Right atrium auricular region (tissue), 2 donors: Measurements from ENCODE around the gene LINGO1. TPM values are rescaled to one million over a fixed set of nuclear protein-coding genes. Genes with fewer than 3 reads are reported as not detected.

ENCODE experiments used
- DNase-seq: peaks from one replicate; pipeline ENCODE4 v3.0.0-alpha.2; 2019; ENCODE audit warnings: low spot score
- H3K27ac ChIP-seq, 2 donors: fragments of 200-600 bp; sonication (generic); 1 replicate in 1 of 2; 2 replicates in 1 of 2; pipeline ENCODE4 v1.5.1; 2016 to 2019
- H3K27me3 ChIP-seq, 2 donors: fragments of 200-600 bp; sonication (generic); one replicate each; pipeline versions ENCODE4 v1.5.1 to v1.6.0; 2017 to 2019
- H3K36me3 ChIP-seq: fragments of 200-600 bp; sonication (generic); one replicate; pipeline ENCODE4 v1.5.1; 2016
- H3K4me1 ChIP-seq, 2 donors: fragments of 200-600 bp; sonication (generic); one replicate each; pipeline versions ENCODE4 v1.5.1 to v1.6.0; 2017 to 2019
- H3K4me3 ChIP-seq, 2 donors: fragments of 200-600 bp; sonication (generic); 1 replicate in 1 of 2; 2 replicates in 1 of 2; pipeline ENCODE4 v1.5.1; 2017 to 2019; ENCODE audit warnings: mild to moderate bottlenecking in 1 of 2, moderate library complexity in 1 of 2
- H3K9me3 ChIP-seq, 2 donors: fragments of 200-600 bp; sonication (generic); one replicate each; pipeline ENCODE4 v1.5.1; 2019
- CTCF ChIP-seq, 2 donors: fragments of 200-600 bp; sonication (generic); IDR thresholded peaks; one replicate each; pipeline ENCODE4 v1.5.1; 2019; ENCODE audit warnings: antibody characterized with exemption in 2 of 2
- total RNA-seq, 2 donors: library from RNA; depleted of rRNA; stranded (reverse); fragments of >200 nt; gene quantifications; one replicate each; pipeline ENCODE4 v1.1.0, GENCODE V29; 2016

LINGO1 gene
- total RNA-seq, 2 donors from 2014 or later: 7.0 to 9.4 TPM

- Histone ChIP-seq H3K9me3 (no peaks in the 10 kb centered on the region), H3K4me1 (peaks cover 0 to 10% of the 10 kb centered on the region in 2 donors), H3K36me3 (no peaks in the 10 kb centered on the region), H3K27ac (no peak overlapping the region), H3K4me3 (no peak overlapping the region), H3K27me3 (no peaks in the 10 kb centered on the region)
- DNase-seq: no peak
- no peak for TF ChIP-seq CTCF (IDR thresholded peaks at IDR 0.05)
These were observed 57.3 kb downstream of the LINGO1 start for GRCh38 chr15:77575203-77575934.

- Histone ChIP-seq H3K36me3 (no peaks in the 10 kb centered on the region), H3K9me3 (no peaks in the 10 kb centered on the region), H3K4me3 (no peak overlapping the region), H3K27me3 (no peaks in the 10 kb centered on the region), H3K4me1 (peaks cover 0 to 10% of the 10 kb centered on the region in 2 donors), H3K27ac (no peak overlapping the region)
- no peak for TF ChIP-seq CTCF (IDR thresholded peaks at IDR 0.05)
- no peak for DNase-seq
These were observed 58.0 kb downstream of the LINGO1 start for GRCh38 chr15:77574521-77575202.

- H3K9me3 ChIP-seq: no peaks in the 10 kb centered on the region
- no peaks in the 10 kb centered on the region for H3K36me3 ChIP-seq
- H3K27me3 ChIP-seq: no peaks in the 10 kb centered on the region
- H3K4me1 ChIP-seq: peaks cover 0 to 10% of the 10 kb centered on the region in 2 donors
- TF ChIP-seq CTCF (IDR thresholded peaks at IDR 0.05): no peak
- no peak overlapping the region for H3K4me3 ChIP-seq
- no peak for DNase-seq
- H3K27ac ChIP-seq: no peak overlapping the region
These were observed 58.9 kb downstream of the LINGO1 start for GRCh38 chr15:77573802-77574201.

GRCh38 chr15:77572186-77572585 lies 60.5 kb downstream of the LINGO1 start:
- no peak for DNase-seq
- H3K36me3 ChIP-seq: no peaks in the 10 kb centered on the region
- H3K27me3 ChIP-seq: no peaks in the 10 kb centered on the region

GRCh38 chr15:77571741-77572140 lies 61.0 kb downstream of the LINGO1 start:
- no peak for TF ChIP-seq CTCF (IDR thresholded peaks at IDR 0.05)
- H3K9me3 ChIP-seq: no peaks in the 10 kb centered on the region
- H3K36me3 ChIP-seq: no peaks in the 10 kb centered on the region
- no peak for DNase-seq
- H3K4me1 ChIP-seq: peaks cover 0 to 6% of the 10 kb centered on the region in 2 donors
- H3K4me3 ChIP-seq: no peak overlapping the region
- no peak overlapping the region for H3K27ac ChIP-seq
- H3K27me3 ChIP-seq: no peaks in the 10 kb centered on the region

More at GRCh38 chr15:77572186-77572585, 60.5 kb downstream of the LINGO1 start:
- H3K4me1 ChIP-seq: peaks cover 0 to 7% of the 10 kb centered on the region in 2 donors
- H3K9me3 ChIP-seq: no peaks in the 10 kb centered on the region
- no peak for TF ChIP-seq CTCF (IDR thresholded peaks at IDR 0.05)
- no peak overlapping the region for H3K4me3 ChIP-seq
- no peak overlapping the region for H3K27ac ChIP-seq
